Stomach (tissue), 4 donors: Measurements from ENCODE around the gene CHRM5.
"Not testable (repeated sequence)": the region's sequence is repeated elsewhere in the genome, so short reads cannot be mapped to it uniquely, and the experiment has no call there.

Experiments used
- POLR2A ChIP-seq, 4 donors: fragments of 450-650 bp; IDR thresholded peaks; one replicate each; pipeline ENCODE4 v1.6.1; 2016; ENCODE audit warnings: antibody characterized with exemption in 4 of 4, control low read depth in 2 of 4, mild to moderate bottlenecking in 1 of 4, moderate library complexity in 1 of 4
- POLR2AphosphoS5 ChIP-seq, 3 donors: sonication (generic); formaldehyde crosslinking; IDR thresholded peaks; one replicate each; pipeline ENCODE4 v1.6.1; 2016; ENCODE audit warnings: antibody characterized with exemption in 3 of 3

DNA sequence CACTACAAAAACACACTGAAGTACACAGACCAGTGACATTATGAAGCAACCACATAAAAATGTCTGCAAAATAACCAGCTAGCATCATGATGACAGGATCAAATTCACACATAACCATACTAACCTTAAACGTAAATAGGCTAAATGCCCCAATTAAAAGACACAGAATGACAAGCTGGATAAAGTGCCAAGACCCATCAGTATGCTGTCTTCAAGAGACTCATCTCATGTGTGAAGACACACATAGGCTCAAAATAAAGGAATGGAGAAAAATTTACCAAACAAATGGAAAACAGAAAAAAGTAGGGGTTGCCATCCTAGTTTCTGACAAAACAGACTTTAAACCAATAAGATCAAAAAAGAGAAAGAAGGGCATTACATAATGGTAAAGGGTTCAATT is 82.1 kb downstream of the CHRM5 start:
- TF ChIP-seq POLR2A, POLR2AphosphoS5 (IDR thresholded peaks at IDR 0.05): not testable (repeated sequence)
